HEK293 (cell line): ENCODE measurements around the gene UBAC2.

Experiments
- CTCF ChIA-PET: fragments of 350-600 bp; formaldehyde crosslinking; extraction: SDS; loops from one replicate; lab custom pipeline; 2021; ENCODE audit warnings: antibody characterized with exemption; lab: Yijun Ruan, JAX
- POLR2A ChIA-PET: fragments of 300-600 bp; formaldehyde crosslinking; extraction: SDS; loops from one replicate; lab custom pipeline; 2020; ENCODE audit warnings: antibody characterized with exemption, inconsistent platforms; lab: Yijun Ruan, JAX
- H3K27ac ChIP-seq: fragments of 200-500 bp; sonication (Bioruptor generic); 2 replicates; pipeline ENCODE4 v1.5.1; 2014; ENCODE audit warnings: low read depth, low read length, control low read depth, inconsistent platforms; ENCODE audit errors: extremely low read depth
- H3K36me3 ChIP-seq, 2 experiments: fragments of 200-500 bp in 1 of 2; sonication (Bioruptor generic) in 1 of 2; 1 replicate in 1 of 2; 2 replicates in 1 of 2; pipeline ENCODE4 v1.5.1; 2014 to 2017; ENCODE audit warnings: inconsistent platforms in 2 of 2, low read length in 2 of 2; ENCODE audit not compliant: control insufficient read depth in 2 of 2, insufficient read depth in 1 of 2
- H3K4me1 ChIP-seq: fragments of 200-500 bp; sonication (Bioruptor generic); 2 replicates; pipeline ENCODE4 v1.5.1; 2014; ENCODE audit warnings: mild to moderate bottlenecking, low read length, inconsistent platforms; ENCODE audit not compliant: control insufficient read depth, insufficient read depth
- H3K4me3 ChIP-seq: 2 replicates; pipeline ENCODE4 v1.5.1; 2011; ENCODE audit warnings: low read depth, mild to moderate bottlenecking, control low read depth, low read length, moderate library complexity
- H3K9me3 ChIP-seq: fragments of 200-500 bp; sonication (Bioruptor generic); 2 replicates; pipeline ENCODE4 v1.5.1; 2014; ENCODE audit warnings: low read depth, low read length, inconsistent platforms; ENCODE audit not compliant: control insufficient read depth, insufficient read depth
- KLF8 ChIP-seq: fragments of 450-650 bp; formaldehyde crosslinking; IDR thresholded peaks from 2 replicates; pipeline ENCODE4 v1.5.1; 2016; ENCODE audit warnings: missing biosample characterization, missing genetic modification characterization
- PBX3 ChIP-seq: sonication (generic); formaldehyde crosslinking; IDR thresholded peaks from 2 replicates; pipeline ENCODE4 v1.8.1; 2022; ENCODE audit warnings: mild to moderate bottlenecking, moderate library complexity, missing genetic modification reagents
- ZFP37 ChIP-seq: fragments of 450-650 bp; formaldehyde crosslinking; IDR thresholded peaks from 2 replicates; pipeline ENCODE4 v1.5.1; 2016; ENCODE audit warnings: missing biosample characterization, missing genetic modification characterization
- ZNF112 ChIP-seq: fragments of 450-650 bp; formaldehyde crosslinking; IDR thresholded peaks from 2 replicates; pipeline ENCODE4 v1.5.0; 2017; ENCODE audit warnings: missing biosample characterization, missing genetic modification characterization
- ZNF140 ChIP-seq: fragments of 450-650 bp; formaldehyde crosslinking; IDR thresholded peaks from 2 replicates; pipeline ENCODE4 v1.5.1; 2016; ENCODE audit warnings: missing biosample characterization, missing genetic modification characterization
- ZNF211 ChIP-seq: fragments of 450-650 bp; formaldehyde crosslinking; IDR thresholded peaks from 2 replicates; pipeline ENCODE4 v1.5.1; 2016; ENCODE audit warnings: low read depth, missing biosample characterization, missing genetic modification characterization
- ZNF280D ChIP-seq: fragments of 450-650 bp; formaldehyde crosslinking; IDR thresholded peaks from 2 replicates; pipeline ENCODE4 v1.5.1; 2016; ENCODE audit warnings: missing biosample characterization, missing genetic modification characterization
- ZNF292 ChIP-seq: fragments of 450-650 bp; formaldehyde crosslinking; IDR thresholded peaks from 2 replicates; pipeline ENCODE4 v1.5.1; 2016; ENCODE audit warnings: low read depth, missing biosample characterization, missing genetic modification characterization, borderline replicate concordance
- ZNF324 ChIP-seq: fragments of 450-650 bp; formaldehyde crosslinking; IDR thresholded peaks from 2 replicates; pipeline ENCODE4 v1.5.1; 2016; ENCODE audit warnings: missing biosample characterization, missing genetic modification characterization
- ZNF350 ChIP-seq: fragments of 450-650 bp; formaldehyde crosslinking; IDR thresholded peaks from 2 replicates; pipeline ENCODE4 v1.5.0; 2017; ENCODE audit warnings: missing biosample characterization, mild to moderate bottlenecking, missing genetic modification characterization
- ZNF366 ChIP-seq: fragments of 450-650 bp; formaldehyde crosslinking; conservative IDR thresholded peaks from 2 replicates; pipeline ENCODE4 v1.5.1; 2016; ENCODE audit warnings: missing biosample characterization, missing genetic modification characterization
- ZNF398 ChIP-seq: fragments of 450-650 bp; formaldehyde crosslinking; IDR thresholded peaks from 2 replicates; pipeline ENCODE4 v1.5.1; 2017; ENCODE audit warnings: missing biosample characterization, missing genetic modification characterization
- ZNF521 ChIP-seq: fragments of 450-650 bp; formaldehyde crosslinking; IDR thresholded peaks from 2 replicates; pipeline ENCODE4 v1.5.1; 2017; ENCODE audit warnings: missing biosample characterization, mild to moderate bottlenecking, missing genetic modification characterization
- ZNF549 ChIP-seq: fragments of 450-650 bp; IDR thresholded peaks from 2 replicates; pipeline ENCODE4 v1.5.1; 2018; ENCODE audit warnings: missing biosample characterization, missing genetic modification characterization, mild to moderate bottlenecking, inconsistent platforms, moderate library complexity
- ZNF670 ChIP-seq: fragments of 450-650 bp; formaldehyde crosslinking; IDR thresholded peaks from 2 replicates; pipeline ENCODE4 v1.5.1; 2016; ENCODE audit warnings: missing biosample characterization, missing genetic modification characterization, low read depth
- ZNF830 ChIP-seq: fragments of 450-650 bp; IDR thresholded peaks from 2 replicates; pipeline ENCODE4 v1.5.0; 2018; ENCODE audit warnings: missing biosample characterization, missing genetic modification characterization, low read depth, mild to moderate bottlenecking, moderate library complexity
- TF ChIP-seq, protein P1 (sequence below): fragments of 450-650 bp; formaldehyde crosslinking; optimal IDR thresholded peaks from 2 replicates; pipeline ENCODE3; 2016; ENCODE audit warnings: missing biosample characterization, mild to moderate bottlenecking, missing genetic modification characterization
- TF ChIP-seq, protein P2 (sequence below): fragments of 450-650 bp; formaldehyde crosslinking; conservative IDR thresholded peaks from 2 replicates; pipeline ENCODE4 v1.5.1; 2016; ENCODE audit warnings: low read depth, missing biosample characterization, missing genetic modification characterization

Gene UBAC2

DNA sequence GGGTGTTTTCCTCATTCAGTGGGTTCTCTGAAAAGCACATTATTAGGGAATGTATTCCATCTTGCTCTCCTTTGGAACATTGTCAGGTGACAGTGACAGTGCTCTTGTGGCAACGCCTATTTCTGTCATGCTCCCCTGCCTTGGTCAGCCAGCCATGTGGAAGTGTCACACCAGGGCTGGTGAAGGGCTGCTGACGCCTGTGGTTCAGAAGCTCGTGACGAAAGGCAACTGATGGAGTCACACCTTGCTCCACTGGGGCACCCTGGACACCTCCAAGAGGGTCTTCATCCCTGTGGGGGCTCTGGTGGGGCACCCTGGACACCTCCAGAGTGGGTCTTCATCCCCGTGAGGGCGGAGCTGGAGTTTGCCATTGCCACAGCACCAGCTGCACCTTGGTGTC lies 175.5 kb downstream of the UBAC2 start (continued):
- TF ChIP-seq, protein P1, sequence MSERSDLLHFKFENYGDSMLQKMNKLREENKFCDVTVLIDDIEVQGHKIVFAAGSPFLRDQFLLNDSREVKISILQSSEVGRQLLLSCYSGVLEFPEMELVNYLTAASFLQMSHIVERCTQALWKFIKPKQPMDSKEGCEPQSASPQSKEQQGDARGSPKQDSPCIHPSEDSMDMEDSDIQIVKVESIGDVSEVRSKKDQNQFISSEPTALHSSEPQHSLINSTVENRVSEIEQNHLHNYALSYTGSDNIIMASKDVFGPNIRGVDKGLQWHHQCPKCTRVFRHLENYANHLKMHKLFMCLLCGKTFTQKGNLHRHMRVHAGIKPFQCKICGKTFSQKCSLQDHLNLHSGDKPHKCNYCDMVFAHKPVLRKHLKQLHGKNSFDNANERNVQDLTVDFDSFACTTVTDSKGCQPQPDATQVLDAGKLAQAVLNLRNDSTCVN (tag by site-specific recombination) = no peak
- TF ChIP-seq ZFP37 (tag by site-specific recombination) = no peak
- no peak for TF ChIP-seq ZNF549 (tag by site-specific recombination)

DNA sequence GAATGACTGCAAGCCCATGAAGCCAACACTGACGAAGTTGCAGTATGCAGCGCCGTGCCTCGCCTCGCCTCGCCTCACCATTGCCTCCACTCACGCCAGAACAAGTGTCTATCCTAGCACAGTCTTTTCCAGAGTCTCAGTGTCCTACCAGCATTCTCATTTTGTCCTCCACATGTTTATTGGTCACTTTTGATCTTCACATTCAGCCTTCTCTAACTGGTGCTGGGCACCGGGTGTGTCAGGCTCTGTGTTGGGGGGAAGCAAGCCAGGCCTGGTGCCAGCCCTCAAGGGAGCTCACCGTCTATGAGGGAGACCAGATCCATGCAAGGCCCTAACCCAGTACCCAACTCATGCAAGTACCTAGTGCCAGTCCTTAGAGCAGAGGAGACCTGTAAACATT lies 176.3 kb downstream of the UBAC2 start:
- Histone ChIP-seq H3K4me1 (no peaks in the 10 kb centered on the region), H3K9me3 (no peaks in the 10 kb centered on the region), H3K4me3 (no peak overlapping the region), H3K27ac (no peak overlapping the region), H3K36me3 (peaks cover 0 to 2% of the 10 kb centered on the region in 2 experiments; a peak in 1 of 3 replicates)
- CTCF ChIA-PET = interaction anchor here (1.9 kb wide), 1 partner anchor 11 kb away, joined by 9 read pairs; no protein-coding TSS in a partner anchor
- POLR2A ChIA-PET = no interaction called here
- no peak for TF ChIP-seq ZNF324 (tag by site-specific recombination)
- TF ChIP-seq ZNF521 (tag by site-specific recombination) = no peak
- TF ChIP-seq ZNF112 (tag by site-specific recombination) = no peak
- TF ChIP-seq ZNF280D (tag by site-specific recombination) = no peak
- TF ChIP-seq ZNF366 (tag by site-specific recombination) = no peak
- TF ChIP-seq ZNF398 = no peak
- no peak for TF ChIP-seq ZNF670
- TF ChIP-seq ZNF211 (tag by site-specific recombination) = no peak
- TF ChIP-seq PBX3 (CRISPR knock-in tag) = no peak
- no peak for TF ChIP-seq ZNF830
- no peak for TF ChIP-seq ZNF350 (tag by site-specific recombination)
- TF ChIP-seq KLF8 (tag by site-specific recombination) = no peak
- no peak for TF ChIP-seq ZNF140
- TF ChIP-seq ZNF292 = no peak
- TF ChIP-seq, protein P2, sequence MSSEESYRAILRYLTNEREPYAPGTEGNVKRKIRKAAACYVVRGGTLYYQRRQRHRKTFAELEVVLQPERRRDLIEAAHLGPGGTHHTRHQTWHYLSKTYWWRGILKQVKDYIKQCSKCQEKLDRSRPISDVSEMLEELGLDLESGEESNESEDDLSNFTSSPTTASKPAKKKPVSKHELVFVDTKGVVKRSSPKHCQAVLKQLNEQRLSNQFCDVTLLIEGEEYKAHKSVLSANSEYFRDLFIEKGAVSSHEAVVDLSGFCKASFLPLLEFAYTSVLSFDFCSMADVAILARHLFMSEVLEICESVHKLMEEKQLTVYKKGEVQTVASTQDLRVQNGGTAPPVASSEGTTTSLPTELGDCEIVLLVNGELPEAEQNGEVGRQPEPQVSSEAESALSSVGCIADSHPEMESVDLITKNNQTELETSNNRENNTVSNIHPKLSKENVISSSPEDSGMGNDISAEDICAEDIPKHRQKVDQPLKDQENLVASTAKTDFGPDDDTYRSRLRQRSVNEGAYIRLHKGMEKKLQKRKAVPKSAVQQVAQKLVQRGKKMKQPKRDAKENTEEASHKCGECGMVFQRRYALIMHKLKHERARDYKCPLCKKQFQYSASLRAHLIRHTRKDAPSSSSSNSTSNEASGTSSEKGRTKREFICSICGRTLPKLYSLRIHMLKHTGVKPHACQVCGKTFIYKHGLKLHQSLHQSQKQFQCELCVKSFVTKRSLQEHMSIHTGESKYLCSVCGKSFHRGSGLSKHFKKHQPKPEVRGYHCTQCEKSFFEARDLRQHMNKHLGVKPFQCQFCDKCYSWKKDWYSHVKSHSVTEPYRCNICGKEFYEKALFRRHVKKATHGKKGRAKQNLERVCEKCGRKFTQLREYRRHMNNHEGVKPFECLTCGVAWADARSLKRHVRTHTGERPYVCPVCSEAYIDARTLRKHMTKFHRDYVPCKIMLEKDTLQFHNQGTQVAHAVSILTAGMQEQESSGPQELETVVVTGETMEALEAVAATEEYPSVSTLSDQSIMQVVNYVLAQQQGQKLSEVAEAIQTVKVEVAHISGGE (tag by site-specific recombination) = no peak
